ENCODE measurements around the gene ZC3H6.

ZC3H6 gene

GRCh38 chr2:112275311-112275886 lies at the start of gene ZC3H6:
ZC3H6 (plus strand) TSS chr2:112275597; CDS start chr2:112275995, 398 bp downstream.
- in situ Hi-C loops (cut with MboI; ENCODE audit: low sequenced_read_pairs), result no loop called here

GRCh38 chr2:112229348-112229747 lies 46.0 kb upstream of the ZC3H6 start:
- in situ Hi-C loops (cut with MboI; ENCODE audit: low sequenced_read_pairs), result no loop called here

- in situ Hi-C loops (cut with MboI; ENCODE audit: low sequenced_read_pairs), result no loop called here
Measured at GRCh38 chr2:112230371-112230770, 45.0 kb upstream of the ZC3H6 start.

GRCh38 chr2:112239862-112240261 lies 35.5 kb upstream of the ZC3H6 start:
- in situ Hi-C loops (cut with MboI; ENCODE audit: low sequenced_read_pairs), result no loop called here

- in situ Hi-C loops (cut with MboI; ENCODE audit: low sequenced_read_pairs), result no loop called here
Measured at GRCh38 chr2:112242384-112242783, 33.0 kb upstream of the ZC3H6 start.

- in situ Hi-C loops (cut with MboI; ENCODE audit: low sequenced_read_pairs), result no loop called here
Measured at GRCh38 chr2:112243233-112243632, 32.2 kb upstream of the ZC3H6 start.

- in situ Hi-C loops (cut with MboI; ENCODE audit: low sequenced_read_pairs), result no loop called here
Measured at GRCh38 chr2:112244854-112245253, 30.5 kb upstream of the ZC3H6 start.

GRCh38 chr2:112251271-112251670 lies 24.1 kb upstream of the ZC3H6 start:
- in situ Hi-C loops (cut with MboI; ENCODE audit: low sequenced_read_pairs), result no loop called here

GRCh38 chr2:112253261-112253815 lies 22.1 kb upstream of the ZC3H6 start:
- in situ Hi-C loops (cut with MboI; ENCODE audit: low sequenced_read_pairs), result no loop called here

GRCh38 chr2:112254466-112255240 lies 20.7 kb upstream of the ZC3H6 start, which contains the start of gene ZC3H8:
ZC3H8 (minus strand) TSS chr2:112255042; CDS start chr2:112254981, 61 bp downstream.
- in situ Hi-C loops (cut with MboI; ENCODE audit: low sequenced_read_pairs), result no loop called here

GRCh38 chr2:112255875-112256274 lies 19.5 kb upstream of the ZC3H6 start:
- in situ Hi-C loops (cut with MboI; ENCODE audit: low sequenced_read_pairs), result no loop called here

- in situ Hi-C loops (cut with MboI; ENCODE audit: low sequenced_read_pairs), result no loop called here
Measured at GRCh38 chr2:112256654-112257053, 18.7 kb upstream of the ZC3H6 start.

- in situ Hi-C loops (cut with MboI; ENCODE audit: low sequenced_read_pairs), result no loop called here
Measured at GRCh38 chr2:112257575-112257974, 17.8 kb upstream of the ZC3H6 start.

- in situ Hi-C loops (cut with MboI; ENCODE audit: low sequenced_read_pairs), result no loop called here
Measured at GRCh38 chr2:112259509-112260294, 15.7 kb upstream of the ZC3H6 start.

GRCh38 chr2:112260295-112260625 lies 15.1 kb upstream of the ZC3H6 start:
- in situ Hi-C loops (cut with MboI; ENCODE audit: low sequenced_read_pairs), result no loop called here

- in situ Hi-C loops (cut with MboI; ENCODE audit: low sequenced_read_pairs), result no loop called here
Measured at GRCh38 chr2:112262876-112263275, 12.5 kb upstream of the ZC3H6 start.

GRCh38 chr2:112268547-112268946 lies 6.8 kb upstream of the ZC3H6 start:
- in situ Hi-C loops (cut with MboI; ENCODE audit: low sequenced_read_pairs), result no loop called here

GRCh38 chr2:112272669-112273068 lies 2.7 kb upstream of the ZC3H6 start:
- in situ Hi-C loops (cut with MboI; ENCODE audit: low sequenced_read_pairs), result no loop called here

- in situ Hi-C loops (cut with MboI; ENCODE audit: low sequenced_read_pairs), result no loop called here
Measured at GRCh38 chr2:112273349-112273748, 2.0 kb upstream of the ZC3H6 start.

- in situ Hi-C loops (cut with MboI; ENCODE audit: low sequenced_read_pairs), result no loop called here
Measured at GRCh38 chr2:112275887-112276773, 733 bp downstream of the ZC3H6 start.

- in situ Hi-C loops (cut with MboI; ENCODE audit: low sequenced_read_pairs), result no loop called here
Measured at GRCh38 chr2:112276954-112277353, 1.6 kb downstream of the ZC3H6 start.

Data from HL-60/S4 treated with phorbol 12-myristate 13-acetate at 8.2 ng/mL for 4 days and 3 days (cell line).